Caco-2 (cell line): ENCODE data around the gene ABCC4. TPM values are rescaled to one million over a fixed set of nuclear protein-coding genes. Genes with fewer than 3 reads are reported as not detected.

Experiments
- BruUV-seq: library from RNA; stranded (reverse); fragments of 400-500 nt; replicated peaks from 2 replicates; lab custom pipeline; 2021; lab: Mats Ljungman, UMichigan
- CTCF ChIA-PET: fragments of 300-600 bp; sonication (Branson Sonifier 250); formaldehyde crosslinking; loops from one replicate; lab custom pipeline; 2022; ENCODE audit warnings: antibody characterized with exemption; lab: Charles Lee
- POLR2A ChIA-PET: fragments of 300-600 bp; sonication (Branson Sonifier 250); formaldehyde crosslinking; loops from one replicate; lab custom pipeline; 2022; ENCODE audit warnings: antibody characterized with exemption; lab: Charles Lee
- DNase-seq, 2 experiments: peaks; one replicate each; pipeline versions ENCODE4 v3.0.0 to v3.0.0-alpha.2; 2020 to 2022
- H3K27me3 ChIP-seq: replicated peaks from 2 replicates; pipeline ENCODE4 v1.6.0; 2011; ENCODE audit warnings: low read length; ENCODE audit not compliant: control insufficient read depth, insufficient read depth
- H3K36me3 ChIP-seq: 2 replicates; pipeline ENCODE4 v1.5.1; 2011; ENCODE audit warnings: low read length; ENCODE audit not compliant: control insufficient read depth, insufficient read depth
- H3K4me1 ChIP-seq: fragments of 250-450 bp; sonication (Bioruptor Pico); 2 replicates; pipeline ENCODE4 v1.5.1; 2020; ENCODE audit warnings: mild to moderate bottlenecking
- H3K4me3 ChIP-seq: 2 replicates; pipeline ENCODE4 v1.5.1; 2011; ENCODE audit warnings: low read depth, mild to moderate bottlenecking, control low read depth, low read length
- H3K9me3 ChIP-seq: fragments of 250-450 bp; sonication (Bioruptor Pico); 2 replicates; pipeline ENCODE4 v1.5.1; 2020; ENCODE audit warnings: mild to moderate bottlenecking, moderate library complexity
- H3K27ac Mint-ChIP-seq: one replicate; pipeline ENCODE4 v1.8.0; 2022; ENCODE audit warnings: mixed read lengths; ENCODE audit not compliant: unreplicated experiment
- H3K27me3 Mint-ChIP-seq: one replicate; pipeline ENCODE4 v1.8.0; 2022; ENCODE audit warnings: mixed read lengths; ENCODE audit not compliant: insufficient read depth, unreplicated experiment
- H3K36me3 Mint-ChIP-seq: one replicate; pipeline ENCODE4 v1.8.0; 2022; ENCODE audit warnings: mild to moderate bottlenecking, mixed read lengths; ENCODE audit not compliant: insufficient read depth, unreplicated experiment
- H3K4me1 Mint-ChIP-seq: one replicate; pipeline ENCODE4 v1.8.0; 2022; ENCODE audit warnings: low read depth, mixed read lengths; ENCODE audit not compliant: unreplicated experiment
- H3K4me3 Mint-ChIP-seq: one replicate; pipeline ENCODE4 v1.8.0; 2022; ENCODE audit warnings: mild to moderate bottlenecking, moderate library complexity, mixed read lengths; ENCODE audit not compliant: unreplicated experiment
- H3K9me3 Mint-ChIP-seq: one replicate; pipeline ENCODE4 v1.8.0; 2022; ENCODE audit warnings: mixed read lengths; ENCODE audit not compliant: unreplicated experiment
- CTCF ChIP-seq, 2 experiments: fragments of 200-600 bp in 1 of 2; IDR thresholded peaks; 1 replicate in 1 of 2; 2 replicates in 1 of 2; pipeline versions ENCODE4 v1.5.1 to v1.8.0; 2011 to 2022; ENCODE audit warnings: antibody characterized with exemption in 1 of 2, control low read depth in 1 of 2, inconsistent platforms in 1 of 2, low read depth in 1 of 2, low read length in 1 of 2, mild to moderate bottlenecking in 1 of 2, moderate library complexity in 1 of 2; ENCODE audit not compliant: insufficient read depth in 1 of 2, severe bottlenecking in 1 of 2, unreplicated experiment in 1 of 2
- intact Hi-C: fragments of 100-400 bp; cut with micrococcal nuclease; formaldehyde crosslinking; loops from one replicate; pipeline ENCODE4 v1.10.0; 2022; ENCODE audit not compliant: unreplicated experiment
- total RNA-seq: library from RNA; stranded (reverse); gene quantifications from 2 replicates; pipeline ENCODE4 v1.2.3, GENCODE V29; 2022

ABCC4 gene
- total RNA-seq, 1 experiment from 2014 or later, result 51.9 TPM

GRCh38 chr13:95056266-95056665 is 245.0 kb downstream of the ABCC4 start:
- Histone ChIP-seq H3K27me3 (no peaks in the 10 kb centered on the region), H3K4me3 (no peak overlapping the region), H3K36me3 (no peaks in the 10 kb centered on the region; the same call in 1 of the 2 replicates), H3K4me1 (no peaks in the 10 kb centered on the region), H3K9me3 (no peaks in the 10 kb centered on the region)
- Mint-ChIP-seq H3K4me1 (no peaks in the 10 kb centered on the region), H3K27ac (no peak overlapping the region), H3K27me3 (no peaks in the 10 kb centered on the region), H3K9me3 (no peaks in the 10 kb centered on the region), H3K36me3 (peaks cover 9% of the 10 kb centered on the region), H3K4me3 (no peak overlapping the region)
- BruUV-seq, result no TSS peak
- intact Hi-C loops, result no loop called here
- no peak for TF ChIP-seq CTCF (IDR thresholded peaks at IDR 0.05; ENCODE audit: insufficient read depth in 1 of 2, low read depth in 1 of 2, low read length in 1 of 2, severe bottlenecking in 1 of 2, unreplicated experiment in 1 of 2)
- DNase-seq, result no peak
- ChIA-PET CTCF (no interaction called here), POLR2A (no interaction called here)

GRCh38 chr13:95050800-95051615 is 250.2 kb downstream of the ABCC4 start:
- Histone ChIP-seq H3K9me3 (no peaks in the 10 kb centered on the region), H3K27me3 (no peaks in the 10 kb centered on the region), H3K4me1 (no peaks in the 10 kb centered on the region), H3K4me3 (no peak overlapping the region), H3K36me3 (no peaks in the 10 kb centered on the region)
- peaks cover 5% of the 10 kb centered on the region for H3K36me3 Mint-ChIP-seq
- no peak overlapping the region for H3K27ac Mint-ChIP-seq
- intact Hi-C loops, result no loop called here
- H3K4me3 Mint-ChIP-seq, result no peak overlapping the region
- no peak for DNase-seq
- no peak for TF ChIP-seq CTCF (IDR thresholded peaks at IDR 0.05; ENCODE audit: insufficient read depth in 1 of 2, low read depth in 1 of 2, low read length in 1 of 2, severe bottlenecking in 1 of 2, unreplicated experiment in 1 of 2)
- H3K4me1 Mint-ChIP-seq, result no peaks in the 10 kb centered on the region
- no peaks in the 10 kb centered on the region for H3K9me3 Mint-ChIP-seq
- POLR2A ChIA-PET, result no interaction called here
- CTCF ChIA-PET, result no interaction called here
- H3K27me3 Mint-ChIP-seq, result no peaks in the 10 kb centered on the region
- no TSS peak for BruUV-seq

GRCh38 chr13:95049772-95050171 is 251.5 kb downstream of the ABCC4 start:
- ChIA-PET CTCF (no interaction called here), POLR2A (no interaction called here)
- no TSS peak for BruUV-seq
- peaks cover 12% of the 10 kb centered on the region for H3K36me3 Mint-ChIP-seq
- H3K27me3 ChIP-seq, result no peaks in the 10 kb centered on the region
- H3K4me3 Mint-ChIP-seq, result no peak overlapping the region
- no peaks in the 10 kb centered on the region for H3K36me3 ChIP-seq
- no peak for TF ChIP-seq CTCF (IDR thresholded peaks at IDR 0.05; ENCODE audit: insufficient read depth in 1 of 2, low read depth in 1 of 2, low read length in 1 of 2, severe bottlenecking in 1 of 2, unreplicated experiment in 1 of 2)
- H3K4me1 Mint-ChIP-seq, result peaks cover 3% of the 10 kb centered on the region
- peaks cover 7% of the 10 kb centered on the region for H3K4me1 ChIP-seq
- H3K4me3 ChIP-seq, result no peak overlapping the region
- H3K27me3 Mint-ChIP-seq, result no peaks in the 10 kb centered on the region
- no peak overlapping the region for H3K27ac Mint-ChIP-seq
- H3K9me3 Mint-ChIP-seq, result no peaks in the 10 kb centered on the region
- no peak for DNase-seq
- no peaks in the 10 kb centered on the region for H3K9me3 ChIP-seq
- intact Hi-C loops, result no loop called here
